Osteoblast (primary cell): ENCODE measurements around the gene DIO3. TPM values are rescaled to one million over a fixed set of nuclear protein-coding genes. Genes with fewer than 3 reads are reported as not detected.

Source experiments
- DNase-seq: peaks from one replicate; pipeline ENCODE4 v3.0.0; 2011; ENCODE audit warnings: low spot score, mixed read lengths; ENCODE audit not compliant: insufficient read length; ENCODE audit errors: missing footprints
- H2AFZ ChIP-seq: 2 replicates; pipeline ENCODE4 v1.6.0; 2011; ENCODE audit warnings: mild to moderate bottlenecking, low read length
- H3K27ac ChIP-seq: 2 replicates; pipeline ENCODE4 v1.5.1; 2011; ENCODE audit warnings: mild to moderate bottlenecking, low read depth, low read length, moderate library complexity
- H3K27me3 ChIP-seq: 2 replicates; pipeline ENCODE4 v1.6.0; 2012; ENCODE audit warnings: mild to moderate bottlenecking, control low read depth, inconsistent platforms, low read length, moderate library complexity; ENCODE audit not compliant: insufficient read depth
- H3K36me3 ChIP-seq: 2 replicates; pipeline ENCODE4 v1.5.1; 2011; ENCODE audit warnings: mild to moderate bottlenecking, low read length, control low read depth, moderate library complexity; ENCODE audit not compliant: insufficient read depth
- H3K4me1 ChIP-seq: 2 replicates; pipeline ENCODE4 v1.5.1; 2011; ENCODE audit warnings: mild to moderate bottlenecking, low read length, control low read depth, moderate library complexity; ENCODE audit not compliant: insufficient read depth
- H3K4me2 ChIP-seq: 2 replicates; pipeline ENCODE4 v1.6.0; 2011; ENCODE audit warnings: mild to moderate bottlenecking, low read length; ENCODE audit not compliant: insufficient read depth
- H3K4me3 ChIP-seq: fragments of 200-600 bp; sonication (generic); 3 replicates; pipeline ENCODE4 v1.5.1; 2012; ENCODE audit warnings: mild to moderate bottlenecking, low read length, inconsistent platforms; ENCODE audit not compliant: insufficient read depth
- H3K79me2 ChIP-seq: 2 replicates; pipeline ENCODE4 v1.6.0; 2012; ENCODE audit warnings: mild to moderate bottlenecking, low read length, control low read depth, inconsistent platforms; ENCODE audit not compliant: insufficient read depth
- H3K9me3 ChIP-seq: 2 replicates; pipeline ENCODE4 v1.5.1; 2011; ENCODE audit warnings: low read depth, low read length, control low read depth
- H4K20me1 ChIP-seq: 2 replicates; pipeline ENCODE4 v1.6.0; 2012; ENCODE audit warnings: mild to moderate bottlenecking, low read length, control low read depth; ENCODE audit not compliant: insufficient read depth
- CTCF ChIP-seq: IDR thresholded peaks from 2 replicates; pipeline ENCODE4 v1.5.1; 2011; ENCODE audit warnings: mild to moderate bottlenecking, low read depth, low read length, moderate library complexity; ENCODE audit errors: extremely low read depth
- total RNA-seq: library from RNA; depleted of rRNA; stranded (reverse); fragments of >200 nt; gene quantifications from 2 replicates; pipeline ENCODE4 v1.2.3, GENCODE V29; 2012

The DIO3 gene
- total RNA-seq, 1 donor, result not detected

- H3K27me3 ChIP-seq, result peaks cover 3% of the 10 kb centered on the region
- H3K4me1 ChIP-seq, result no peaks in the 10 kb centered on the region
- H3K4me3 ChIP-seq, result no peak overlapping the region
- H3K79me2 ChIP-seq, result no peaks in the 10 kb centered on the region
- H3K36me3 ChIP-seq, result no peaks in the 10 kb centered on the region
- H3K9me3 ChIP-seq, result no peaks in the 10 kb centered on the region
- DNase-seq, result no peak
- no peak overlapping the region for H3K27ac ChIP-seq
- H3K4me2 ChIP-seq, result no peak overlapping the region
- no peak for TF ChIP-seq CTCF
- H2AFZ ChIP-seq, result no peak overlapping the region
- H4K20me1 ChIP-seq, result no peaks in the 10 kb centered on the region
Observed at GRCh38 chr14:101534198-101534597, 27.1 kb upstream of the DIO3 start.

DNA sequence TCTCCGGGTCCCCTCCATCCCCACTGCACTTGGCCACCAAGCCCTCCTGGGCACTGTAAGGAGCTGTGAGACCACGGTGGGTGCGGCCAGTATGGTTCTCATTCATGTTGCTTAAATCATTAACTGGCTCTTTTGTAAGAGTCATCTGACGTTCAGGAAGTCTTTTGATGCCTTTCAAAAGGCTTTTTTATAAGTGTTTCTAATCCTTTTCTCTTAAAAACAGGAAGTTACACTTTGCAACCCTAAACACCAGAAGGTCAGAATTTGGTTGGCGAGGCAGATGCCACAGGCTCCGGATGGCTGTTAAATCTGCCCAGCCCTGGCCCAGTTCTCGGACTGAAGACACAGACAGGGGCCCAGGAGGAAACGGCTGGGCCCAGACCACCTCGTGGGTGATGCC, 26.1 kb upstream of the DIO3 start:
- Histone ChIP-seq H3K4me1 (no peaks in the 10 kb centered on the region), H4K20me1 (no peaks in the 10 kb centered on the region), H3K4me3 (no peak overlapping the region), H3K79me2 (no peaks in the 10 kb centered on the region), H3K36me3 (no peaks in the 10 kb centered on the region), H2AFZ (no peak overlapping the region), H3K27me3 (no peaks in the 10 kb centered on the region), H3K4me2 (no peak overlapping the region), H3K9me3 (no peaks in the 10 kb centered on the region), H3K27ac (no peak overlapping the region)
- no peak for TF ChIP-seq CTCF
- no peak for DNase-seq

DNA sequence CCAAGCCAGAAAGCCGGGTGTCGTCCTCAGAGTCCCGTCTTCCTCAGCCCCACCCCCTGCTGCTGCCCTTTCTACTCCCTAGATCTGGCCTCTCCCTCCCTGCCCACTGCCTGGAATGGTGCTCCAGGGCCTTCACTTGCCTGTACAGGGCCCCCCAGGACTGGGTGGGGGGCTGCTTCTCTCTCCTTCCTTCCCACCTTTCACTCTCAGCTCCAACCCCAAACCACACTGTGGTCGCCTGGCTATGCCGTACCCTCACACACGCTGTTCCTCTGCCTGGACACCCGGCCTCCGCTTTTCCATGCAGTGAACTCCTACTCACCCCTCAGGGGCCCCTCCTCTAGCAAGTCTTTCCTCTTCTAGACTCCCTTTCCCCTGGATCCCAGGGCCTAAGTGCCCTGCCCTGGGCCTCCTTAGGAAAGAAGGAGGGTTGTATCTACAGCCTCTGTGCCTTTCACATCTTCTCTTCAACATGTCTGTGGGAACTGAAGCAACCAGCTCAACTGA, 25.5 kb upstream of the DIO3 start:
- no peak for DNase-seq

GRCh38 chr14:101537286-101537685, 24.0 kb upstream of the DIO3 start:
- Histone ChIP-seq H4K20me1 (no peaks in the 10 kb centered on the region), H2AFZ (no peak overlapping the region), H3K36me3 (no peaks in the 10 kb centered on the region), H3K79me2 (no peaks in the 10 kb centered on the region), H3K4me1 (no peaks in the 10 kb centered on the region), H3K4me2 (no peak overlapping the region), H3K9me3 (no peaks in the 10 kb centered on the region), H3K27ac (no peak overlapping the region), H3K4me3 (no peak overlapping the region), H3K27me3 (no peaks in the 10 kb centered on the region)
- DNase-seq, result no peak
- no peak for TF ChIP-seq CTCF

More for the DNA sequence above, 25.5 kb upstream of the DIO3 start:
- no peaks in the 10 kb centered on the region for H4K20me1 ChIP-seq
- no peak overlapping the region for H2AFZ ChIP-seq
- H3K36me3 ChIP-seq, result no peaks in the 10 kb centered on the region
- H3K4me3 ChIP-seq, result no peak overlapping the region
- H3K79me2 ChIP-seq, result no peaks in the 10 kb centered on the region
- H3K27me3 ChIP-seq, result no peaks in the 10 kb centered on the region
- no peak overlapping the region for H3K27ac ChIP-seq
- TF ChIP-seq CTCF, result no peak
- no peaks in the 10 kb centered on the region for H3K4me1 ChIP-seq
- no peaks in the 10 kb centered on the region for H3K9me3 ChIP-seq
- H3K4me2 ChIP-seq, result no peak overlapping the region
